ENCODE measurements around the gene GTPBP6.
"Not testable (repeated sequence)": the region's sequence is repeated elsewhere in the genome, so short reads cannot be mapped to it uniquely, and the experiment has no call there.

GTPBP6 gene

DNA sequence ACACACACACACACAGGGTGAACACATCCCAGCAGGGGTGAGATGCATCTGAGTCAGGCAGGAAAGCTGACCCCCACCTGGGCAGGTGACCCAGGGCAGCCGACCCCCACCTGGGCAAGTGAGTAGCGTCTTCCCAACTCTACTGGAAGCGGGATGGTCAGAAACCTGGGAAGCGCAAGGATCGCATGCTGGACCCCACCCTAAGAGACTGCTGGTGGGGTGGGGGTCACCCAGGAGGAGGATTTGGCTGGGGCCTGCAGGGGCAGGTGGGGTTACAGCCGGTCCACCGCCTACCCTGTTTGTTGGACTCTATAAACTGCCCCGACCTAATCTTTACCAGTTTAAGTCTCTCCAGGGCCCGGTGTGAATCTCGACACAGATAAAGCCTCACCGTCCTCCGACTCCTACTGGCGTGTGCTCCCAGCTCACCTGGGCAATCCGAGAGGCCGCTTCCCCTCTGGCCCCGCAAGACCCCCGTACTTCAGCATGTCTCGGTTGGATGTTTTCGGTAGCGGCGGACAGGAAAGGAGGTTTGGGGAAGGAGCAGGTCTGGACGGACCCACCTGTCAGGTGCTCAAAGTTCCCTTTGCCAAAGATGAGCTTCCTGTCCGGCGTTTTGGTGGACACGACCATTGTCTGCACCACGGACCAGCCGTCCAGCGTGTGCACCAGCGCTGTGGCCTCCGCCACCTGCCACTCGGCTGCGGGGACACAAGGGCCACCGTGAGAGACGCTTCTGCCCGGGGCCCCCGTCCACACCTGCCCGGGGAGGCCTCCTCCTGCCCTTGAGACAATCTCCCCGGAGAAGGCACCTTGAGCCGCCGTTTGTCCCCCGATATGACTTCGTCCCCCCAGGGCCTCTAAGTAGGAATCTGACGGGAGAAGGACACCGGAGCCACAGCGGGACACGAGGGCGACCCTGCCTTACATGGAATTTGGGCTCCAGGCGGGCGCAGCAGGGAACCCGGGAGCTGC lies 2.0 kb downstream of the GTPBP6 start:
- DNase-seq (ENCODE audit: low spot score), result no peak

DNA sequence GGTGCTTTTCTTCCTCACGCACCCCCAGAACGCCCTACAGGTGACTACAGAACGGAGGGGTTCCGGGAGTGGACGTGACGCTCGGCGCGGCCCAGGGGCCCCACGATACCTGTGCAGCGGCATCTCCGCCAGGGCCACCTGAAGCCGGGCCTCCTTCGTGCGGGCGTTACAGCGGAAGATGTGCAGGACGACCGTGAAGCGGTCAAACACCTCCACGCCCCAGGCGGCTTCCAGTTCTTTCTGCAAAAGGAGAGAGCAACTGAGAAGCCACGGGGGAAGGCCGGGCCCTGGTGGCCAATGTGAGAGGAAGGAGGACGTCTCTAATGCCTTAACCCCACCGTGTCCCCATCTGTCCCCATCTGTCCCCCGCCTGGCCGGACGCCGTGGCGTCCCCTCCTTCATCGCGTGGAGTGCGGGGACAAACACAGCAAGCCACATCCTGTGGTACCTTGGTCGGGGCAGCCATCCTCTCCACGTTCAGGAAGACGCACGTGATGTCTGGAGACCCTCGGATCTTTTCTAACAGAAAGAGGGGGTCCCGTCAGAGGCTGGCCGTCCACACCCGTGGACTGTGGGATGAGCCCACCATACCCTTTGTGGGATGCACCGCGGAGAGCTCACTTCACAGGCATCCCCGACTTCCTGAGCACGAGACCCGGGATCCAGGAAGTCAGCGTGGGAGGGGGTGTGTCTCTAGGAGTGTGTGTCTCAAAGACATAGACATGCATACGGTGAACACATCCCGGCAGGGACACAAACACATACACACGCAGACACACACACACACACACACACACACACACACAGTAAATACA lies 3.6 kb downstream of the GTPBP6 start:
- DNase-seq (ENCODE audit: low spot score), result no peak

DNA sequence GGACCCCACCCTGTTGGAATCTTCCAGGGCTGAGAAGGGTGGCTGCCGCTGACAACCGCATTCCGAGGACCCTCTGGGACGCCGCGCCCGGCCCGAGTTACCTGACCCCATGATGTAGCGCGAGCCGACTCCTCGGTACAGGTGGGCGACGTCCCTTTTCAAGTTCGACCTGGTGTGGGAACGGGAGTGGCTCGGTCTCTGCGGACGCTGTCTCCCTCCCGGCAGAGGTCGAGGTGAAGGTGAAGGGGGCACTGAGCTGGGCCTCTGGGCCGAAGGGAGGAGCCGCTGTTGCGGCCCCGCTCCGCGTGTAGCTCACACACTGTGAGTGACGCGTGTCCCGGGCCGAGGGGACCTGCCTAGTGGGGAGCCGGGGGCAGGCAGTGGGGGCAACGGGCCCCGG lies 4.5 kb downstream of the GTPBP6 start:
- DNase-seq (ENCODE audit: low spot score), result no peak

DNA sequence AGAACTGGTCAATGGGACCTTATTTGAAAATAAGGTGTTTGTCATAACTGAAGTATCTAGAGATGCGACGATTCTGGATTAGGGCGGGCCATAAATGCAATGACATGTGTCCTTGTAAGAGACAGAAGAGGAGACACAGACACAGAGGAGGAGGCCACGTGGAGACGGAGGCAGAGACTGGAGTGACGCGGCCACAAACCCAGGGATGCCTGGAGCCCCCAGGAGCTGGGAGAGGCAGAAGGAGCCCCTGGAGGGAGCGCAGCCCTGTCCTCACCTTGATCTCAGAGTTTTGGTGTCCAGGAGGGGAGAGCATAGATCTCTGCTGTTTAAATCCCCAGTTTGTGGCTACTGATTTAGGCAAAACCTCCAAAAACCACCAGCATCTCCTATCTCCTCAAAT lies 5.0 kb downstream of the GTPBP6 start:
- DNase-seq (ENCODE audit: low spot score), result no peak

DNA sequence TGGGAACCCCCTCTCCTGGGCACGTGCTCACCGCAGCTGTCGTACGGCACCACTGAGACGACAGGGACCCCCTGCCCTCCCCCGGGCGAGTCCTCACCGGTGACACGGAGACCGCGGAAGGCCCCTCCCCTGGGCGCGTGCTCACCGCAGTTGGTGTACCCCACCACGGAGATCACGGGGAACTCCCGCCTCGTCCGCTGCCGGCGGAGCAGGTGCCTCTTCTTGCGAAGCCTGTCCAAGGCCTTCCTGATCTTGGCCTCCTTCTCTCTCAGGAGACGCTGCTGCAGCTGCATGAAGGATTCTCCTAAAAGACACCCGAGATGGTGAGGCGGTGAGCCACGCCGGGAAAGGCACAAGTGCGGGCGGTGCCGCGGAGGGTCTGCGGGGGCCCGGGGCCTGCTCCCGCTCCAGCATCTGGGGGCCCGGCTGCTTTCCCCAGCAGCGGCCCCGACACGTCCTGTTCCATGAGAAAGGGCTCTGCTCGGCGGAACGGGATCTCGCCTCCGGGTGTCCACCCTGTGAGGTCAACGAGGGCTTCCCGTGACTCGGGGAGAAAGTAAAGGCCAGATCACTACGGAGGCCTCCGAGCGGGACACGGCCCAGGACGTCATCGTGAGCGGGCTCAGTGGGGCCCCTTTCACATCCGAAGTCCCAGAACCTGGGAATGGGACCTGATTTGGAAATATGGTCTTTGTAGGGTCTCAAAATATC lies 5.8 kb downstream of the GTPBP6 start:
- no peak for DNase-seq (ENCODE audit: low spot score)

- DNase-seq (ENCODE audit: low spot score), result no peak
Observed at GRCh38 chrX:311156-312129, 7.2 kb downstream of the GTPBP6 start.

- DNase-seq (ENCODE audit: low spot score), result no peak
Observed at GRCh38 chrX:310621-311155, 7.9 kb downstream of the GTPBP6 start.

DNA sequence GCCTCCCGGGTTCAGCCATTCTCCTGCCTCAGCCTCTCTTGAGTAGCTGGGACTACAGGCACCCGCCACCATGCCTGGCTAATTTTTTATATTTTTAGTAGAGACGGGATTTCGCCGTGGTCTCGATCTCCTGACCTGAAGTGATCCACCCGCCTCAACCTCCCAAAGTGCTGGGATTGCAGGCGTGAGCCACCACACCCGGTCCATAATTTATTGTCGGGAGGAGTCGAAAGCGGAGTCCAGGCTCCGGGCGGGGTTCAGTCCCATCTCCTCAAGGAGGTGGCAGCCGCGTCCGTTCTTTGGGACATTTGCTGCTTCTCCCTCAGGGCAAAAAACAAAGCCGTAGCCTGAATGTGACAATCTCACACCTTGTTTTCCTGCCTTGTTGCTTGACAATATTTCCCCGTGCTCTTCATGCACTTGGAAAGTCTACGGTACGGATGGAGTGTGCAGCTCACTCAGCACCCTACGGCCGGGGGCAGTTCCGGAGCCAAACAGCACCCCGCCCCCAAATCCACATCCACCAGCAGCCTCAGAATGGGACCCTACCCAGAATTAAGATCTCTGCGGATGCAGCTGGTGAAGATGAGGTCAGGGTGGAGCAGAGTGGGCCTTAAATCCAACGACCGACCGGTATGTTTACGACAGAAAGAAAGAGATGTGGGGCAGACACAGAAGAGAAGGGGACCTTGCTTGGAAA lies 9.6 kb downstream of the GTPBP6 start:
- DNase-seq (ENCODE audit: low spot score), result no peak

- DNase-seq (ENCODE audit: low spot score), result no peak
Observed at GRCh38 chrX:307261-308111, 11.1 kb downstream of the GTPBP6 start.

DNA sequence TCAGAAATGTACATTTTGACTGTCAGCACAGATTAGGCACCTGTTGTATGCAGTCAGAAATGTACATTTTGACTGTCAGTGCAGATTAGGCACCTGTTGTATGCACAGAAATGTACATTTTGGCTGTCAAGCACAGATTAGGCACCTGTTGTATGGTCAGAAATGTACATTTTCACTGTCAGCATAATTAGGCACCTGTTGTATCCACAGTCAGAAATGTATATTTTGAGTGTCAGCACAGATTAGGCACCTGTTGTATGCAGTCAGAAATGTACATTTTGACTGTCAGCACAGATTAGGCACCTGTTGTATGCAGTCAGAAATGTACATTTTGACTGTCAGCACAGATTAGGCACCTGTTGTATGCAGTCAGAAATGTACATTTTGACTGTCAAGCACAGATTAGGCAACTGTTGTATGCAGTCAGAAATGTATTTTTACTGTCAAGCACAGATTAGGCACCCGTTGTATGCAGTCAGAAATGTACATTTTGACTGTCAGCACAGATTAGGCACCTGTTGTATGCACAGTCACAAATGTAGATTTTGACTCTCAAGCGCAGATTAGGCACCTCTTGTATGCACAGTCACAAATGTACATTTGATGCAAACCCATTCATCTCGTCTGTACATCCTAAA lies 11.9 kb downstream of the GTPBP6 start:
- not testable (repeated sequence) for DNase-seq (ENCODE audit: low spot score)

- not testable (repeated sequence) for DNase-seq (ENCODE audit: low spot score)
Observed at GRCh38 chrX:305781-306613, 12.6 kb downstream of the GTPBP6 start.

- no peak for DNase-seq (ENCODE audit: low spot score)
Observed at GRCh38 chrX:302975-303374, 15.6 kb downstream of the GTPBP6 start.

- DNase-seq (ENCODE audit: low spot score), result no peak
Observed at GRCh38 chrX:300334-300733, 18.3 kb downstream of the GTPBP6 start.

- no peak for DNase-seq (ENCODE audit: low spot score)
Observed at GRCh38 chrX:298993-299392, 19.6 kb downstream of the GTPBP6 start.

DNA sequence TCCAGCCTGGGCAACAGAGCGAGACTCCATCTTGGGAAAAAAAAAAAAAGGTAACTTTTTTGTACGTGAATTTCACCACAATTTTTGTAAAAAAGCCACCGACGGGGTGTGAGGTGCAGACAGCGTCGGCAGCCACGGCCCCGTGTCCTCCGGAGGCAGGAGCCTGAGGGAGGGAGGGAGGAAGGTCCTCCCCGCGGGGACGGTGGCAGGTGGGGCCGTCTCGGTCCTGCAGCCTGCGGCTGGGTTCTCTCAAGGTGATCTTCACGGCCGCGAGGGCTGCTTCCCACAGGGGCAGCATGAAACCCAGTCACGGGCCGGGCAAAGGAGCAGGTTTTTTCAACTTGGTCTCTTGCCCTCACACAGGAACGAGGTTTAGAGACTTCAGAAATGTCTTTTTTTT lies 23.5 kb downstream of the GTPBP6 start:
- DNase-seq (ENCODE audit: low spot score), result no peak

DNA sequence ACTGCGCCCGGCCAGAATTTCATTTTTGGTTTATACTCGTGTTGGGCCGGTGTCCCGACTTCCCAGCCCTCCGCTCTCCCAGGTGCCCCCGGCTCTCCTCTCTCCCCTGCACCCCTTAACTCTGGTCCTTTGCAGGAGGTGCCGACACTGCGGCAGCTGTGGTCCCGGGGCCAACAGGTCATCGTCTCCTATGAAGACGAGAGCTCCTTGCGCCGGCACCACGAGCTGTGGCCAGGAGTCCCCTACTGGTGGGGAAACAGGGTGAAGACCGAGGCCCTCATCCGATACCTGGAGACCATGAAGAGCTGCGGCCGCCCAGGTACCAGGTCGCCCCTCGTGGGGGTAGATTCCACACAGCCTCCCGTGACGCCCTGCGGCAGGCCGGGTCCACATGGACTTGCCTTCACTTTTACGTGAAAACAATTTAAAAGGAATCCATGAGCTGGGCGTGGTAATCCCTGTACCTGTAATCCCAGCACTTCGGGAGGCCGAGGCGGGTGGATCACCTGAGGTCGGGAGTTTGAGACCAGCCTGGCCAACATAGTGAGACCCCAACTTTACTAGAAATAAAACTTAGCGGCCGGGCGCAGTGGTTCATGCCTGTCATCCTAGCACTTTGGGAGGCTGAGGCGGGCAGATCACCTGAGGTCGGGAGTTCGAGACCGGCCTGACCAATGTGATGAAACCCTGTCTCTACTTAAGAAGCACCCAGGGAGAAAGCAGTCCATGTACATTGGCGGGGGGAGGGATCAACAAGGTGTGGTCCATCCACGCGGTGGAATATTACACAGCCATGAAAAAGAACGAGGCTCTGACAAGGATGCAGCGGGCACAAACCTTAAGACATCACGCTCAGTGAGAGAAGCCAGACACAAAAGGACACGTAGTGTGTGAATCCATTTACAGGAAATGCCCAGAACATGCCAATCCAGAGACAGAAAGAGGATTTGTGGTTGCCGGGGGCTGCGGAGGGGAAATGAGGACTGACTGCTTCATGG lies 25.4 kb downstream of the GTPBP6 start:
- DNase-seq (ENCODE audit: low spot score), result no peak
